ENCODE data around the gene SLMAP.

- TF ChIP-seq CTCF (IDR thresholded peaks at IDR 0.05) (no peak), POLR2A (IDR thresholded peaks at IDR 0.05) (no peak)
Measured at GRCh38 chr3:57792198-57792597, 36.1 kb downstream of the SLMAP start.

Measured in uterus (tissue), 2 donors.